HG03103 (cell line): ENCODE data around the gene TMEM132D.

Source experiments
- ATAC-seq: cut with Tn5 transposase; IDR thresholded peaks from one replicate; pipeline ENCODE4 v1.9.1; 2021; ENCODE audit warnings: low read depth; ENCODE audit not compliant: unreplicated experiment

The TMEM132D gene

DNA sequence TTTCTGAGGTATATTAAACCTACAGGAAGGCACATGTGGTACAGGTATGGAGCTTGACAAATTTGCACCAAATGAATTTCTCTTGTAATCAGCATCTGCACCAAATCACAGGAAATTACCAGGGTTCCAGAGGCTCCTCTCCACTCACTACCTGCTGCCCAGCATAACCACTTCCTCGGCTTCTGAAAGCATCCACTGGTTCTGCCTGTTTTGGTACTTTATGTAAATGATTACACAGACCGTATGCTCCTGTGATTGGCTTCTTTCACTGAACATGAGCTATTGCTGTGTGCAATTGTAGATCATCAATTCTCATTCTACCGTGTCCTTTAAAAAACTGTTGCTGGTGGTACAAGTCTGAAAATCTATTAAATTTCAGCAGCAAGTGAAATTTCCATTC is 522.1 kb downstream of the TMEM132D start:
- no peak for ATAC-seq

DNA sequence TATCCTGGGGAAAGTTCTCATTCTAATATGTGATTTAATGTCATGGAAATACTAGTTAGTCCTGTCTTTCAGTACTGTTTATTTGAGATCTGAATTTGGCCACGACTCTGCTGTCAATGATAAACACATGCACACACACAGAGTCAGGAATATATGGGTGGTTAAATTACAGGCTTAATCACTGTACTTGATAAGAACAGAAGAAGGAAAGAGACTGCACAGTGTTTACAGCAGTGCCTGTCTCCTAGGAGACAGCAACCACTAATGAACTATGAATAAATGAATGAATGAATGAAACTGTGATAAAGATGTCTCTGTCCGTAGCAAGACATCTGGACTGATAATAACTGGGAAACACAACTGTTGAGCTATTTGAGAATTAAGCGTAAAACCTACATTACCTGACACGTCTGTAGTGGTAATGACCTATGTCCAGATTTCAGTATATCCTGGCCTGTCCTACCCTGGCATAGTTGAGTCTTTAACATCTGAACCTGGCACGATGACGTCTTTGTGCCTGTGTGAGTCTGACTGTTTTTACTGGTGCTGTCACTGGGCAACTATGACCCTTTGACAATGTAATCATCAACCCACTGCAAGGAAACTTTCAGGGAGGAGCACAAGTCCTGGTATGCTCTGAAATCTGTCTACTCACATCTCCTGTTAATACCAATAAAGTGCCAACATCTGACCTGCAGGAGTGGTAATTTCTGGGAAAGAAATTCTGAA is 524.6 kb downstream of the TMEM132D start:
- no peak for ATAC-seq

- ATAC-seq: no peak
Measured at GRCh38 chr12:129378496-129378895, 525.3 kb downstream of the TMEM132D start.

DNA sequence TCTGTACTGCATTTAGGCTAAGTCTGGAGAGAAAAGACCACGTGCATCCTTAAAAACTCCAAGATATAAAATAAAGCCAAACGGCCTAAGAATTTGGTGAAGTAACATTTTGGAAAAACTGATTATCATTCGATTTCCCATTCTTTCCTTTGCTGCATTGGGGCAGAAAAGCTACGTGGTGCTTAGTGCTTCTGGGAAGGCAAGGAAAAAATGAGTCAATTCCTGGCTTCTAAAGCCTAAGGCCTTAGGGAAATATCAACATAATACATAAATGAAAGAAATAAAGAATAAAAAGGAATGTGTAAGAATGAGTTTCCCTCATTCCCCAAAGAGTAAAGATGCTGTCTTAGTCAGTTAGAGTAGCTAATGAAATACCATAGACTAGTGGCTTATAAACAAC is 530.1 kb downstream of the TMEM132D start:
- no peak for ATAC-seq

DNA sequence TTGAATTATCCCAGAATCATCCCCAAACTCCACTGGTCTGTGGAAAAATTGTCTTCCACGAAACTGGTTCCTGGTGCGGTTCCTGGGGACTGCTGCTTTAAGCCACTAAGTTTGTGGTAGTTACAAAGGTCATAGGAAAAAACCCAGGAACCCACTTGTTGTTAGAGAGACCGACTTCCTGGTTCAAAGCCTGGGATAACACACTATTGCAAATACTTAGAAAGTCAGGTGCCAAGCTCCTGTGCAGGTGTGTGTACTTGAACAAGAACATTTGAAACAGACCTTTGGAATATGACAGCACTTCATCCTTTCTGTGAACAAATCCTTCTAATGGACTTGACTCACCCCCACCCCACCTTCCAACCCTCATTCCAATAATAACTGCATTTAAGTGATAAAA is 530.9 kb downstream of the TMEM132D start:
- ATAC-seq: no peak

- no peak for ATAC-seq
Measured at GRCh38 chr12:129372348-129372747, 531.5 kb downstream of the TMEM132D start.

DNA sequence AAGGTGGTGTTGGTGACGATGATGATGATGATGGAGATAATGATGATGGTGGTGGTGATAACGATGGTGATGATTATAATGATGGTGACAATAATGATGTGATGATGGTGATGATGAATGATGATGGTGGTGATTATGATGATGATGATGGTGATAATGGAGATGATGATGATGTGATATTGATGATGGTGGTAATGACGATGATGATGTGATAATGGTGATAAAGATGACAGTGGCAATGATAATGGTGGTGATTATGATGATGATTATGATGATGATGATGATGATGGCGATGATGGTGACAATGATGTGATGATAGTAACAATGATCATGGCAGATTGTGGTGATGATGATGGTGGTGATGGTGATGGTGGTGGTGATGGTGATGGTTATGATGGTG is 532.6 kb downstream of the TMEM132D start:
- ATAC-seq: no peak

- no peak for ATAC-seq
Measured at GRCh38 chr12:129366656-129367055, 537.2 kb downstream of the TMEM132D start.

DNA sequence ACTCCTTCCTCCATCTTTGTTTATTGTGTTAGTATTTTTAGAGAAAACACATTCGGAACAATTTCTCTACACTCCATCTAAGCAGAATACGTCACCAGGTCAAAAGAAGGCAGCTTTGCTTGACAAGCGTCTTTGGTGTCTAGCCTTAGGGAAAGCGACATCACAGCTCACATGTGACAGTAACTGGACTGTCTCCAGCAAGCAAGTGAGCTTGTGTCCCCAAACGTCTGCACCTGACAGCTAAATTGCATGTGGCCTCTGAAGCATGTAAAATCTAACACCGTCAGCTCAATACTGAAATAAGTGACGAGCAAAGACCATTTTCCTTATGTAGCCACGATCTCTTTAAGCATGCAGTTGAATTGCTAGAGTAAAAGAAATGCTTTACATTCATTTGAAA is 540.8 kb downstream of the TMEM132D start:
- no peak for ATAC-seq

GRCh38 chr12:129357233-129357632 is 546.6 kb downstream of the TMEM132D start:
- no peak for ATAC-seq

GRCh38 chr12:129351481-129351880 is 552.3 kb downstream of the TMEM132D start:
- no peak for ATAC-seq

- ATAC-seq: no peak
Measured at GRCh38 chr12:129339336-129339735, 564.5 kb downstream of the TMEM132D start.

DNA sequence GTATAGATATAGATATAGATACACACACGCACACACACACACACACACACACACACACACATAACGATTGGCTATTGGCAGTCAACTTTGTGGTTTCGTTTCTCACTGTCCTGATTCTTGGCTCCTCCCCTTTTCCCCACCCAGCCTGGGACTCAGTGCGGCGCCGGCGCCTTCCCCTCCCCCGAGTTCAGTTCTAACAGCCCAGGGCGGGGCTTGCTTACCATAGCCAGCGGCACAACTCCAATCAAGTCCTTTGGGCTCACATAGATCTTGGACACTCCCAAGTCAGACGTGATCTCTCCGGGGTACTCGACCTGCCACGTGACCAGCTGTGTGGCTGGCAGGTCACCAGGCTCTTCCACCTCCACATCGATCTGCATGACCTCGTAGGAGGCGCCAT is 566.4 kb downstream of the TMEM132D start:
- ATAC-seq: no peak

DNA sequence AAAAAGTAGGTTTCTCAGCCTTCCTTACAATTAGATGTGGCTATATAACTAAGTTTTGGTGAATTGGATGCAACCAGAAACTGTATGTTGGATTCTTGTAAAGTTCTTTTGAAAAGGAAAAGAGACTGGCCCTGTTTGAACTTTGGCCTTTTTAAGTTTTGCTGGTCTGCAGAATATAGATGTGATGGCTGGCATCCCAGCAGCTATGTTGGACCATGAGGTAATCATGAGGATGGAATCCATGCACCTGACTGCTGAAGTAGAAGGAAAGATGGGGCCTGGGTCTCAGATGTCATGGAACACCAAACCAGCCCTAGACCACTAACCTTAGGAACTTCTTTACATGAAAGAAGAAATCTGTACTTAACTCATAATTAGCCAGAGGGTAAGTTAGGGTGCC is 568.1 kb downstream of the TMEM132D start:
- ATAC-seq: no peak

DNA sequence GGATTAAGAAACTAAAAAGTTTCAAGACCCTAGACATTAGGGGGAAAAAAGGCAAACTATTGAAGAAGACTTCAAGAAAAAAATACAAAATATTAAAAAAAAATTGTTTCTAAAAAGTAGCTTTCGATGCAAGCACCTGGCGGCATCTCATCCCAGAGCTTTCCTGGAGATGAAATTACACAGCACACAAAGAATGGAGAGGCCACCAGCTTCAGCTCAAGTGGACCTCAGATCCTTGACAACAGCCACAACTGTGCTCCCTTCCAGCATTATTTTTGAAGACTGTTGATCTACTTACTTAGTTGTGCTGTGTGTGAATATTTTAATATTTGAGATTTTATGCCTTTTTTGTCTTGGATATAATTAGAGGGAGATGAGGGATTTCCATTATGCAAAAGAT is 571.5 kb downstream of the TMEM132D start:
- no peak for ATAC-seq

- ATAC-seq: no peak
Measured at GRCh38 chr12:129331356-129332085, 572.3 kb downstream of the TMEM132D start.

DNA sequence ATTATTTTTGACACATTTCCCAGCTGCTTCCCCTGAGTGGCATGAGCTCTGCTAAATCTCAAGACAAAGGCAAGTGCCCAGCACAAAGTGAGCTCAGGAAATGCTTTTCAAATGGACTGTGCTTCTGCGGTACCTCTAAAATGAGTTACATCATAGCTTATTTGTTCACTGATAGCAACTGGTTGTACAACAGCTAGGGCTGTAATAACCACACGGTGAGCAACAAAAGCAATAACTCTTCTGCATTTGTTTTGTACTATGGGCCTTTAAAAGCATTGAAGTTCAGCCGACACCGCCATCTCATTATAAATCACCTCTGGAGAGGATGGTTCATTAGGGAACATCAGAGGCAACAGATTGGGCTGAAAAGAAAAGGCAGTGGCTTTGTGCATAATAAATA is 575.6 kb downstream of the TMEM132D start:
- ATAC-seq: no peak

DNA sequence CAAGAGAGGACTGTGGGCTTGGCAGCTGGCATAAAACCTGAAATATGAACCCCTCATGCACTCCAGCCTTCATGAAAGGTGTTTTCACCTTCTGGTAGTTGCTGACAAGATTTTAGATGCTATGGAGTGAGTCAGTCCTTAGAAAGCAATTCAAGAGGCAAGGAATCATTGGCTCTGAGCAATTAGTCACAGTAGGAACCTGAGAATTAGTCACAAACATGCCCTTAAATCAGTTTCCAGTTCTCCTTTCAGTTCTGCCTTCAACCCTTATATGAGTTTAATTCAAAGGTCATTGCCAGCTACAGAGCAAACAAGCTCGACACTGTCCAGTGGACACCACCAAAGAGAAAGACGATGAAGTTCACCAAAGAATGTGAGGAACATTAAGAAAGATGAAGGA is 578.3 kb downstream of the TMEM132D start:
- no peak for ATAC-seq

GRCh38 chr12:129312048-129312447 is 591.8 kb downstream of the TMEM132D start:
- ATAC-seq: no peak

- ATAC-seq: no peak
Measured at GRCh38 chr12:129310346-129310745, 593.5 kb downstream of the TMEM132D start.

GRCh38 chr12:129305851-129306250 is 598.0 kb downstream of the TMEM132D start:
- ATAC-seq: no peak

- ATAC-seq: no peak
Measured at GRCh38 chr12:129304529-129304928, 599.3 kb downstream of the TMEM132D start.
